HG03066 (cell line): ENCODE results near the gene ZXDB.
"Not testable (repeated sequence)": the region's sequence is repeated elsewhere in the genome, so short reads cannot be mapped to it uniquely, and the experiment has no call there.

Experiments
- ATAC-seq: cut with Tn5 transposase; IDR thresholded peaks from one replicate; pipeline ENCODE4 v1.9.1; 2021; ENCODE audit warnings: low read depth; ENCODE audit not compliant: unreplicated experiment

ZXDB gene

GRCh38 chrX:57591284-57592159 lies at the start of gene ZXDB:
TSS of gene ZXDB (plus strand) at chrX:57592011. CDS start at chrX:57592049, 38 bp downstream.
- peak; percentile 56 for ATAC-seq

- ATAC-seq: no peak
These were observed 26.6 kb upstream of the ZXDB start for GRCh38 chrX:57565198-57565597.

GRCh38 chrX:57573754-57574153 lies 18.1 kb upstream of the ZXDB start:
- ATAC-seq: no peak

GRCh38 chrX:57582948-57583347 lies 8.9 kb upstream of the ZXDB start:
- not testable (repeated sequence) for ATAC-seq

- no peak for ATAC-seq
These were observed 8.3 kb upstream of the ZXDB start for GRCh38 chrX:57583477-57583876.

- no peak for ATAC-seq
These were observed 5.5 kb upstream of the ZXDB start for GRCh38 chrX:57586360-57586759.

GRCh38 chrX:57587062-57587461 lies 4.7 kb upstream of the ZXDB start:
- ATAC-seq: no peak

- ATAC-seq: no peak
These were observed 4.2 kb upstream of the ZXDB start for GRCh38 chrX:57587607-57588006.

GRCh38 chrX:57592160-57592893 lies 516 bp downstream of the ZXDB start:
- ATAC-seq: peak; percentile 75

GRCh38 chrX:57592894-57593215 lies 1.0 kb downstream of the ZXDB start:
- peak; percentile 22 for ATAC-seq

GRCh38 chrX:57595381-57595811 lies 3.6 kb downstream of the ZXDB start:
- no peak for ATAC-seq

GRCh38 chrX:57596109-57596508 lies 4.3 kb downstream of the ZXDB start:
- ATAC-seq: no peak

- ATAC-seq: no peak
These were observed 4.7 kb downstream of the ZXDB start for GRCh38 chrX:57596516-57596915.

GRCh38 chrX:57607295-57608187 lies 15.7 kb downstream of the ZXDB start:
- ATAC-seq: no peak

- not testable (repeated sequence) for ATAC-seq
These were observed 21.5 kb downstream of the ZXDB start for GRCh38 chrX:57613351-57613750.

- not testable (repeated sequence) for ATAC-seq
These were observed 37.6 kb downstream of the ZXDB start for GRCh38 chrX:57629438-57629837.

GRCh38 chrX:57640674-57641016 lies 48.8 kb downstream of the ZXDB start:
- no peak for ATAC-seq

GRCh38 chrX:57641338-57641737 lies 49.5 kb downstream of the ZXDB start:
- ATAC-seq: no peak

- ATAC-seq: no peak
These were observed 51.9 kb downstream of the ZXDB start for GRCh38 chrX:57643698-57644097.

GRCh38 chrX:57647020-57647419 lies 55.2 kb downstream of the ZXDB start:
- no peak for ATAC-seq
